ENCODE data around the gene DCAF15. TPM values are rescaled to one million over a fixed set of nuclear protein-coding genes. Genes with fewer than 3 reads are reported as not detected.

The DCAF15 gene
- total and polyA plus RNA-seq, 7 donors: 9.2 to 25.3 (median 16.6) TPM

DNA sequence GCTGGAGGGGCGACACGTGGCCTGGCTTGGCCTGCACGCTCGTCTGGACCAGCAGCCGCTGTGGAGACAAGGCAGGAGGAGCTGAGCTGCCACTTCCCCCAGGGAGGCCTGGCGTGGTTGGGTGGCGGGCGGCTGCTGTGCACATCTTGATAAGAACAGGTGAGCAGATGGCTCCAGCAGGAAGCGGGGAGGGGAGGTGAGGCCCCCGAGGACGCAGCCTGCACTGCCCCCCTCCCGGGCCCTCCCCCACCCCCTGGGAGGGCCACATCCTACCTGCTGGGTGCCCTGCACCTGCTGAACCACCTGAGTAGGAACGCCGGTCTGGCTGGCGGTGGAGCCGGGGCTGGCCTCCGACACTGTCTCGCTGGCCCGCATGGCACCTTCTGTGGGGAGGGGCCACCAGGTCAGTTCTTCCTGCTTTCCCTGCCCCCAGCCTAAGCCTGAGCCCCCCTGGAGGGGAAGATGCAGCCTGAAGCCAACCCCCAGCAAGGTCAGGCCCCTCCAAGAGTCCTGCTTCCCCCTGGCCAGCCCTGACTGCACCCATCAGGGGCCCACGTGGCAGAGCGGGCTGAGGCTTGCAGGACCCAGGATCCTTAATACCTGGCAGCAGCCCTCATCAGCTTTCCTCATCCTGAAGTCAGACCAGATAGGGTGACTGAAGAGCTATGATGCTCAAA, 31.0 kb downstream of the DCAF15 start:
- Histone ChIP-seq H3K27ac (no peak overlapping the region), H3K4me1 (peaks cover 42% of the 10 kb centered on the region), H3K36me3 (ENCODE audit: insufficient read depth in 1 of 2, low read depth in 1 of 2) (peaks cover 0 to 8% of the 10 kb centered on the region in 2 donors), H3K9me3 (no peaks in the 10 kb centered on the region), H3K4me3 (no peak overlapping the region), H3K27me3 (ENCODE audit: insufficient read depth in 3 of 3, low read length in 2 of 3) (no peaks in the 10 kb centered on the region)
- no peak for ATAC-seq
- 89 to 93% (median 92%) methylated on average over 14 to 21 of the region's 21 CpGs for WGBS, 3 donors
- DNase-seq: no peak
- intact Hi-C loops (cut with DNase I): no loop called here
- TF ChIP-seq, protein P1, sequence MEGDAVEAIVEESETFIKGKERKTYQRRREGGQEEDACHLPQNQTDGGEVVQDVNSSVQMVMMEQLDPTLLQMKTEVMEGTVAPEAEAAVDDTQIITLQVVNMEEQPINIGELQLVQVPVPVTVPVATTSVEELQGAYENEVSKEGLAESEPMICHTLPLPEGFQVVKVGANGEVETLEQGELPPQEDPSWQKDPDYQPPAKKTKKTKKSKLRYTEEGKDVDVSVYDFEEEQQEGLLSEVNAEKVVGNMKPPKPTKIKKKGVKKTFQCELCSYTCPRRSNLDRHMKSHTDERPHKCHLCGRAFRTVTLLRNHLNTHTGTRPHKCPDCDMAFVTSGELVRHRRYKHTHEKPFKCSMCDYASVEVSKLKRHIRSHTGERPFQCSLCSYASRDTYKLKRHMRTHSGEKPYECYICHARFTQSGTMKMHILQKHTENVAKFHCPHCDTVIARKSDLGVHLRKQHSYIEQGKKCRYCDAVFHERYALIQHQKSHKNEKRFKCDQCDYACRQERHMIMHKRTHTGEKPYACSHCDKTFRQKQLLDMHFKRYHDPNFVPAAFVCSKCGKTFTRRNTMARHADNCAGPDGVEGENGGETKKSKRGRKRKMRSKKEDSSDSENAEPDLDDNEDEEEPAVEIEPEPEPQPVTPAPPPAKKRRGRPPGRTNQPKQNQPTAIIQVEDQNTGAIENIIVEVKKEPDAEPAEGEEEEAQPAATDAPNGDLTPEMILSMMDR (IDR thresholded peaks at IDR 0.05): no peak

DNA sequence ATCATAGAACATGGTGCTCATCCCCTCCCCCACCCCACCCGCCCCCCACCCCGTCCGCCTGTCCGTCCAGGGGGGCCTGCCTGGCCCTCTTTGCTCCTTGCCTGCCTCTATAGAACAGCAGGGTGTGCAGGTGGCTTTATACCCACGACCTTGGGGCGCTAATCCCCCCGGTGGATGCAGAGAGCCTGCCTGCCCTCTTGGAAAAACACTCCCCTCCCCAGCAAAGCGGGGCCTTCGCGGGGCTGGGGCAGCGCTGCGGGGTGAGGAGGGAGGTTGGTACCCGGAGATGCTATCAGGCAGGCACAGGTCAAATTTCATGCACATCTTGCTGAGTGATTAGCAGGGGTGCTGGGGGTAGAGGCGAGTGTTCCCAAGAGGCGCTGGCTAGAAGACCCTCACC, 31.9 kb downstream of the DCAF15 start:
- ATAC-seq (no peak), DNase-seq (no peak)
- Histone ChIP-seq H3K4me1 (peaks cover 41% of the 10 kb centered on the region), H3K27ac (no peak overlapping the region), H3K9me3 (no peaks in the 10 kb centered on the region), H3K4me3 (no peak overlapping the region), H3K27me3 (ENCODE audit: insufficient read depth in 3 of 3, low read length in 2 of 3) (no peaks in the 10 kb centered on the region), H3K36me3 (ENCODE audit: insufficient read depth in 1 of 2, low read depth in 1 of 2) (peaks cover 0 to 8% of the 10 kb centered on the region in 2 donors)
- intact Hi-C loops (cut with DNase I): no loop called here
- TF ChIP-seq, protein P1 (IDR thresholded peaks at IDR 0.05): no peak
- 78 to 79% (median 78%) methylated on average over 15 of the region's 15 CpGs for WGBS, 3 donors

DNA sequence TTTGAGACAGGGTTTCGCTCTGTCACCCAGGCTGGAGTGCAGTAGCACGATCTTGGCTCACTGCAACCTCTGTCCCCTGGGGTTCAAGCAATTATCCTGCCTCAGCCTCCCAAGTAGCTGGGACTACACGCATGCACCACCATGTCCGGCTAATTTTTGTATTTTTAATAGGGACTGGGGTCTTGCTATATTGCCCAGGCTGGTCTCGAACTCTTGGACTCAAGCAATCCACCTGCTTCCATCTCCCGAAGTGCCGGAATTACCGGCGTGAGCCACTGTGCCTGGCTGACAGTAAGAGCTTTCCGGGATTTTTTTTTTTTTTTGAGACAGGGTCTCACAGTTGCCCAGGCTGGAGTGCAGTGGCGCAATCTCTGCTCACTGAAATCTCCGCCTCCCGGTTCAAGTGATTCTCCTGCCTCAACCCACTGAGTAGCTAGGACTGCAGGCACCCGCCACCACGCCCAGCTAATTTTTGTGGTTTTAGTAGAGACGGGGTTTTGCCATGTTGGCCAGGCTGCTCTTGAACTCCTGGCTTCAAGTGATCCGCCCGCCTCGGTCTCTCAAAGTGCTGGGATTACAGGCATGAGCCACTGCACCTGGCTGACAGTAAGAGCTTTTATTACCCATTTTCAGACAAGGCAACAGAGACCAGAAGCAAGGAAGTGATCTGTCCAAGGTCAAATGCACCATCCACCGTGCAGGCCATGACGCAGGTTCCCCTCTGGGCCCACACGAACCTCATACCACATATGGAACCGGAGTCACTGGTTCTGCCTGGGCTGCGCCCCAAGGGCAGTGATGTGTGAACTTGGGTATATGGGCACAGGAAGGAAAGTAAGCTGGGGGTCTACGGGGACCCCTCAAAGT, 32.8 kb downstream of the DCAF15 start:
- Histone ChIP-seq H3K4me3 (no peak overlapping the region), H3K27me3 (ENCODE audit: insufficient read depth in 3 of 3, low read length in 2 of 3) (no peaks in the 10 kb centered on the region), H3K4me1 (peaks cover 32% of the 10 kb centered on the region), H3K9me3 (no peaks in the 10 kb centered on the region), H3K36me3 (ENCODE audit: insufficient read depth in 1 of 2, low read depth in 1 of 2) (peaks cover 0 to 8% of the 10 kb centered on the region in 2 donors), H3K27ac (no peak overlapping the region)
- ATAC-seq (no peak), DNase-seq (no peak)
- TF ChIP-seq, protein P1 (IDR thresholded peaks at IDR 0.05): no peak
- 84 to 93% (median 86%) methylated on average over 25 of the region's 25 CpGs for WGBS, 3 donors
- intact Hi-C loops (cut with DNase I): no loop called here

DNA sequence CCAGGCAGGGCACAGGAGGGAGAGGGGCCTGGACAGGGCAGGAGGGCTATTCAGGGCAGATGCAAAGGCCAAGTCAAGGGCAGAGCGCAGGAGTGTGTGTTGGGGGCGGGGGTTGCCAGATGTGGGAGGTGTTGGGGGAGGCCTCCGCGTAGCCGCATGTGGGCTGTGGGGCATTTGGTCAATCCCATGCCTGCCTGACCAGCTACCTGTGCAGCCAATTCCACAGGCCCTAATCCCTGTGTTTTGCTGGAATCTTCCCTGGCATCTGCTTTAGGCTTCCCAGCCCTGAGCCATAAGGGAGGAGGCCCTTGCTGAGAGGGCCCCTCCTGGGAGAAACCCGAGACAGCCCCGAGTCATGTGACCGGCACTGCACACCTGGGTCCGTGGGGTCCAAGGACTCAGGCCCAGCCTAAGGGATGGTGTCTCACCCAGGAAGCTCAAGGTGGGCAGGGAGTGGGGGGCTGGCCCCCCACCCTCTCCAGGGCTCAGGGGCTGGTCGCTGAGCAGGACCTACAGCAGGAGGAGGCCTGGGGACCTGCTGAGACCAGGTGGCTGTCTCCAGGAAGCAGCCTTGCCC, 33.5 kb downstream of the DCAF15 start:
- no peaks in the 10 kb centered on the region for H3K27me3 ChIP-seq (ENCODE audit: insufficient read depth in 3 of 3, low read length in 2 of 3)
- WGBS, 3 donors: 72 to 75% (median 74%) methylated on average over 10 of the region's 10 CpGs
- peaks cover 28% of the 10 kb centered on the region for H3K4me1 ChIP-seq
- ATAC-seq (no peak), DNase-seq (no peak)
- H3K27ac ChIP-seq: peak overlapping the region; percentile 90
- H3K36me3 ChIP-seq (ENCODE audit: insufficient read depth in 1 of 2, low read depth in 1 of 2): peaks cover 0 to 9% of the 10 kb centered on the region in 2 donors
- H3K9me3 ChIP-seq: no peaks in the 10 kb centered on the region
- intact Hi-C loops (cut with DNase I): no loop called here
- TF ChIP-seq, protein P1 (IDR thresholded peaks at IDR 0.05): no peak
- peak overlapping the region; percentile 52 for H3K4me3 ChIP-seq

Measured in psoas muscle (tissue), 8 donors.